Parathyroid adenoma (tissue), 2 donors: Measurements from ENCODE around the gene SIPA1L3.

ENCODE experiments used
- H2AFZ ChIP-seq: fragments of 300-600 bp; sonication (generic); one replicate; pipeline ENCODE4 v1.7.0; 2017; ENCODE audit warnings: antibody characterized with exemption, mild to moderate bottlenecking
- H3K27ac ChIP-seq: fragments of 300-600 bp; sonication (generic); one replicate; pipeline ENCODE4 v1.7.0; 2017
- H3K27me3 ChIP-seq: fragments of 300-600 bp; sonication (generic); one replicate; pipeline ENCODE4 v1.7.0; 2017; ENCODE audit warnings: low read length; ENCODE audit not compliant: control insufficient read depth, insufficient read depth
- H3K36me3 ChIP-seq: fragments of 300-600 bp; sonication (generic); one replicate; pipeline ENCODE4 v1.7.0; 2017; ENCODE audit warnings: low read length; ENCODE audit not compliant: control insufficient read depth, insufficient read depth
- H3K4me1 ChIP-seq: fragments of 300-600 bp; sonication (generic); one replicate; pipeline ENCODE4 v1.7.0; 2017; ENCODE audit warnings: control low read depth
- H3K4me2 ChIP-seq: fragments of 300-600 bp; sonication (generic); one replicate; pipeline ENCODE4 v1.7.0; 2017; ENCODE audit warnings: low read length
- H3K4me3 ChIP-seq: fragments of 300-600 bp; sonication (generic); one replicate; pipeline ENCODE4 v1.7.0; 2017; ENCODE audit warnings: low read depth, low read length
- H3K79me2 ChIP-seq: fragments of 300-600 bp; sonication (generic); one replicate; pipeline ENCODE4 v1.7.0; 2017; ENCODE audit warnings: control low read depth
- H3K9ac ChIP-seq: fragments of 300-600 bp; sonication (generic); one replicate; pipeline ENCODE4 v1.7.0; 2017; ENCODE audit warnings: mild to moderate bottlenecking
- H3K9me3 ChIP-seq: fragments of 300-600 bp; sonication (generic); one replicate; pipeline ENCODE4 v1.7.0; 2017; ENCODE audit warnings: low read length; ENCODE audit not compliant: control insufficient read depth
- TF ChIP-seq, protein P1 (sequence below): fragments of 300-600 bp; sonication (generic); IDR thresholded peaks from one replicate; pipeline ENCODE4 v1.7.0; 2017; ENCODE audit warnings: antibody characterized with exemption, mild to moderate bottlenecking
- donor health status: primary hyperparathyroidism.

Gene SIPA1L3

GRCh38 chr19:38082256-38083118 lies 175.5 kb downstream of the SIPA1L3 start:
- no peaks in the 10 kb centered on the region for H3K79me2 ChIP-seq
- no peak overlapping the region for H2AFZ ChIP-seq
- TF ChIP-seq, protein P1, sequence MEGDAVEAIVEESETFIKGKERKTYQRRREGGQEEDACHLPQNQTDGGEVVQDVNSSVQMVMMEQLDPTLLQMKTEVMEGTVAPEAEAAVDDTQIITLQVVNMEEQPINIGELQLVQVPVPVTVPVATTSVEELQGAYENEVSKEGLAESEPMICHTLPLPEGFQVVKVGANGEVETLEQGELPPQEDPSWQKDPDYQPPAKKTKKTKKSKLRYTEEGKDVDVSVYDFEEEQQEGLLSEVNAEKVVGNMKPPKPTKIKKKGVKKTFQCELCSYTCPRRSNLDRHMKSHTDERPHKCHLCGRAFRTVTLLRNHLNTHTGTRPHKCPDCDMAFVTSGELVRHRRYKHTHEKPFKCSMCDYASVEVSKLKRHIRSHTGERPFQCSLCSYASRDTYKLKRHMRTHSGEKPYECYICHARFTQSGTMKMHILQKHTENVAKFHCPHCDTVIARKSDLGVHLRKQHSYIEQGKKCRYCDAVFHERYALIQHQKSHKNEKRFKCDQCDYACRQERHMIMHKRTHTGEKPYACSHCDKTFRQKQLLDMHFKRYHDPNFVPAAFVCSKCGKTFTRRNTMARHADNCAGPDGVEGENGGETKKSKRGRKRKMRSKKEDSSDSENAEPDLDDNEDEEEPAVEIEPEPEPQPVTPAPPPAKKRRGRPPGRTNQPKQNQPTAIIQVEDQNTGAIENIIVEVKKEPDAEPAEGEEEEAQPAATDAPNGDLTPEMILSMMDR = no peak
- H3K4me3 ChIP-seq = no peak overlapping the region
- H3K9me3 ChIP-seq = no peaks in the 10 kb centered on the region
- no peaks in the 10 kb centered on the region for H3K36me3 ChIP-seq
- H3K4me1 ChIP-seq = no peaks in the 10 kb centered on the region
- no peaks in the 10 kb centered on the region for H3K27me3 ChIP-seq
- H3K9ac ChIP-seq = no peak overlapping the region
- H3K4me2 ChIP-seq = no peak overlapping the region
- H3K27ac ChIP-seq = no peak overlapping the region

- TF ChIP-seq, protein P1 = no peak
- Histone ChIP-seq H3K27ac (no peak overlapping the region), H3K36me3 (no peaks in the 10 kb centered on the region), H3K4me3 (no peak overlapping the region), H3K4me1 (no peaks in the 10 kb centered on the region), H3K9me3 (no peaks in the 10 kb centered on the region), H3K4me2 (no peak overlapping the region), H2AFZ (no peak overlapping the region), H3K79me2 (no peaks in the 10 kb centered on the region), H3K9ac (no peak overlapping the region), H3K27me3 (no peaks in the 10 kb centered on the region)
Observed at GRCh38 chr19:38084196-38084595, 177.2 kb downstream of the SIPA1L3 start.

GRCh38 chr19:38089440-38089839 lies 182.4 kb downstream of the SIPA1L3 start:
- TF ChIP-seq, protein P1 = no peak
- no peaks in the 10 kb centered on the region for H3K27me3 ChIP-seq
- no peak overlapping the region for H3K4me2 ChIP-seq
- no peak overlapping the region for H3K9ac ChIP-seq
- H3K79me2 ChIP-seq = no peaks in the 10 kb centered on the region
- H3K36me3 ChIP-seq = no peaks in the 10 kb centered on the region
- no peaks in the 10 kb centered on the region for H3K9me3 ChIP-seq
- H3K4me3 ChIP-seq = no peak overlapping the region
- H3K4me1 ChIP-seq = no peaks in the 10 kb centered on the region
- no peak overlapping the region for H2AFZ ChIP-seq
- H3K27ac ChIP-seq = no peak overlapping the region

DNA sequence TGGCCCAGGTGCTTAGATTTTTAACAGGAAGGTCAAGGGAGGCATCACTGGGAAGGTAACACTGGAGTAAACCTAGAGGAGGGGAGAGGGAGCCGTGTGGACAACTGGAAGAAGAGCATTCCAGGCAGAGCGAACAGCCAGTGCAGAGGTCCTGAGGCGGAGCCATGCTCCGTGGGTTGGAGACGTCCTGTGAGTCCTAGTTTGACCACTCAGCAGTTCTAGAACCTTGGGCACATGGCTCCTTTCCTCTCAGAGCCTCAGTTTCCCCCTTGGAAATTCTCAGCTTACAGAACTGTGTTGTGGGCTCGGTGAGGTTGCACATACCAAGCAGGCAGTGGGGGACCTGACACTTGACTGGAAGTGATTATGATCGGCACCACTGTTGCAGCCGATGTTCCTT lies 186.1 kb downstream of the SIPA1L3 start:
- Histone ChIP-seq H3K9ac (no peak overlapping the region), H2AFZ (no peak overlapping the region), H3K79me2 (no peaks in the 10 kb centered on the region), H3K9me3 (no peaks in the 10 kb centered on the region), H3K4me2 (no peak overlapping the region), H3K27ac (no peak overlapping the region), H3K27me3 (no peaks in the 10 kb centered on the region), H3K4me3 (no peak overlapping the region), H3K36me3 (no peaks in the 10 kb centered on the region), H3K4me1 (peaks cover 3% of the 10 kb centered on the region)
- TF ChIP-seq, protein P1 = no peak

DNA sequence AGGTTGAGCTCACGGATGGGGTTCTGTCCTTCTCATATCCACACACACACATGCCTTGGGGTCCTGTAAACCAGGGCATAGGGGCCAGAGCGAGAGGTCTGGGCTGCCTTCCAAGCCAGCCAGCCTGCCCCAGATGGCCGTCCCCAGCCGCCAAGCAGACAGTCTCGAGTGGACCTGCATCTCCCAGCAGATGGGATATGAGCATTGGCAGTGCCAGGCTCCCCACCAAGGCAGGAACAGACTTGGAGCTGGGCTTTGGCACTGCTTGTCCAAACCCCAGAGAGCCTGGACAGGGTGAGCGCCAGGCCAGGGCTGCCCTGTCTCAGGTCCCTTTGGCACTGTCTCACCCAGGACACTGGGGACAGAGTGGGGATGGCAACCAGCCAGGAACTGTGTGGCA lies 186.6 kb downstream of the SIPA1L3 start:
- no peaks in the 10 kb centered on the region for H3K36me3 ChIP-seq
- peaks cover 3% of the 10 kb centered on the region for H3K4me1 ChIP-seq
- TF ChIP-seq, protein P1 = no peak

More for the DNA sequence above, 186.6 kb downstream of the SIPA1L3 start:
- Histone ChIP-seq H3K9ac (no peak overlapping the region), H3K79me2 (no peaks in the 10 kb centered on the region), H3K9me3 (no peaks in the 10 kb centered on the region), H2AFZ (no peak overlapping the region), H3K27me3 (no peaks in the 10 kb centered on the region), H3K4me2 (no peak overlapping the region), H3K4me3 (no peak overlapping the region), H3K27ac (no peak overlapping the region)
